Measurements from ENCODE around the gene PODXL. TPM values are rescaled to one million over a fixed set of nuclear protein-coding genes. Genes with fewer than 3 reads are reported as not detected.

PODXL gene
- total RNA-seq, 1 experiment from 2014 or later, result 37.5 TPM

DNA sequence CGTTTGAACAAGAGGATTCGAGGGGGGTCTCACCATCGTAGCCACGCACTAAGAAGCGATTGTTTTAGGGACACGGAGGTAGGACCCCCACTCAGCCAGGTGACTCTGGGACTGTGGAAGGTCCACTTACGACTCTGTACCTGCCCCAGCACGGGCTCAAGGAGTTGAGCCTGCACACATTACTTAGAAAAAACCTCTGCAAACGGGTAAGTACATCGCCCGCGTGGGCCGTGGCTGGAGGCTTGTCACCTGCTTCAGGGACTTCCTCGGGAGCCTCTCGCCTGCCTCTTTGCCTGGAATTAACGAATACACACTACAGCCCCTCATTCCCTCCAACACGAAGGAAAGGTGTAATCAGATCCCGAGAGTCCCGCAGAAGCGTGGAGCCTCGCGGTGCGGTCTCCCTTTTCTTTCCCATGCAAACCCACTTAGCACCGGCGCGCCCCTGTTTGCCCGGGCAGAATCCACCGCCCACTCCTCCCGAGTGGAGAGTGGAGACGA, 826 bp downstream of the PODXL start:
- Histone ChIP-seq H3K27ac (ENCODE audit: low read depth, low read length) (peak overlapping the region; percentile 60; the same call in 1 of the 2 replicates), H3K4me1 (ENCODE audit: control insufficient read depth in 1 of 2, insufficient read depth in 2 of 2, low read length in 2 of 2) (peaks cover 9 to 31% of the 10 kb centered on the region in 2 experiments; a peak in 3 of 4 replicates), H4K20me1 (ENCODE audit: insufficient read depth) (no peaks in the 10 kb centered on the region), H3K27me3 (ENCODE audit: insufficient read depth, low read length) (no peaks in the 10 kb centered on the region), H3K9me2 (ENCODE audit: insufficient read depth) (no peaks in the 10 kb centered on the region), H3K4me3 (replicated peaks in 1 of 2; ENCODE audit: low read depth in 1 of 2, low read length in 2 of 2) (peak overlapping the region; percentile 61 to 69), H3K79me2 (ENCODE audit: insufficient read depth, low read length) (peaks cover 15% of the 10 kb centered on the region; the same call in 1 of the 2 replicates), H3K36me3 (ENCODE audit: control insufficient read depth in 1 of 2, insufficient read depth in 2 of 2, low read length in 2 of 2) (no peaks in the 10 kb centered on the region), H3K4me2 (ENCODE audit: low read length) (peak overlapping the region; percentile 80), H3K9ac (ENCODE audit: low read length) (peak overlapping the region; percentile 68), H3K9me3 (ENCODE audit: control insufficient read depth in 1 of 2, insufficient read depth in 1 of 2, low read depth in 1 of 2, low read length in 2 of 2) (no peaks in the 10 kb centered on the region), H2AFZ (ENCODE audit: low read depth, low read length, poor library complexity, severe bottlenecking) (no peak overlapping the region)
- ATAC-seq (no peak), DNase-seq (ENCODE audit: low read depth, low spot score) (no peak)
- TF ChIP-seq SRF (IDR thresholded peaks at IDR 0.05; ENCODE audit: low read depth) (no peak), ZNF274 (IDR thresholded peaks at IDR 0.05; ENCODE audit: low read depth, low read length) (no peak), EZH2 (IDR thresholded peaks at IDR 0.05) (no peak), ZFX (IDR thresholded peaks at IDR 0.05) (no peak)
- TF ChIP-seq, protein P1, sequence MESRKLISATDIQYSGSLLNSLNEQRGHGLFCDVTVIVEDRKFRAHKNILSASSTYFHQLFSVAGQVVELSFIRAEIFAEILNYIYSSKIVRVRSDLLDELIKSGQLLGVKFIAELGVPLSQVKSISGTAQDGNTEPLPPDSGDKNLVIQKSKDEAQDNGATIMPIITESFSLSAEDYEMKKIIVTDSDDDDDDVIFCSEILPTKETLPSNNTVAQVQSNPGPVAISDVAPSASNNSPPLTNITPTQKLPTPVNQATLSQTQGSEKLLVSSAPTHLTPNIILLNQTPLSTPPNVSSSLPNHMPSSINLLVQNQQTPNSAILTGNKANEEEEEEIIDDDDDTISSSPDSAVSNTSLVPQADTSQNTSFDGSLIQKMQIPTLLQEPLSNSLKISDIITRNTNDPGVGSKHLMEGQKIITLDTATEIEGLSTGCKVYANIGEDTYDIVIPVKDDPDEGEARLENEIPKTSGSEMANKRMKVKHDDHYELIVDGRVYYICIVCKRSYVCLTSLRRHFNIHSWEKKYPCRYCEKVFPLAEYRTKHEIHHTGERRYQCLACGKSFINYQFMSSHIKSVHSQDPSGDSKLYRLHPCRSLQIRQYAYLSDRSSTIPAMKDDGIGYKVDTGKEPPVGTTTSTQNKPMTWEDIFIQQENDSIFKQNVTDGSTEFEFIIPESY (IDR thresholded peaks at IDR 0.05; ENCODE audit: extremely low read depth, insufficient replicate concordance, low read length), result no peak
- ChIA-PET POLR2A (no interaction called here), RAD21 (ENCODE audit: low non-redundant PET in 1 of 2, low total read pairs in 2 of 2, uncharacterized antibody in 2 of 2, unreplicated experiment in 2 of 2) (no interaction called here), CTCF (no interaction called here)
- intact Hi-C loops (cut with micrococcal nuclease), result no loop called here
- TSS peak; percentile 51 for BruUV-seq (replicated peaks)

DNA sequence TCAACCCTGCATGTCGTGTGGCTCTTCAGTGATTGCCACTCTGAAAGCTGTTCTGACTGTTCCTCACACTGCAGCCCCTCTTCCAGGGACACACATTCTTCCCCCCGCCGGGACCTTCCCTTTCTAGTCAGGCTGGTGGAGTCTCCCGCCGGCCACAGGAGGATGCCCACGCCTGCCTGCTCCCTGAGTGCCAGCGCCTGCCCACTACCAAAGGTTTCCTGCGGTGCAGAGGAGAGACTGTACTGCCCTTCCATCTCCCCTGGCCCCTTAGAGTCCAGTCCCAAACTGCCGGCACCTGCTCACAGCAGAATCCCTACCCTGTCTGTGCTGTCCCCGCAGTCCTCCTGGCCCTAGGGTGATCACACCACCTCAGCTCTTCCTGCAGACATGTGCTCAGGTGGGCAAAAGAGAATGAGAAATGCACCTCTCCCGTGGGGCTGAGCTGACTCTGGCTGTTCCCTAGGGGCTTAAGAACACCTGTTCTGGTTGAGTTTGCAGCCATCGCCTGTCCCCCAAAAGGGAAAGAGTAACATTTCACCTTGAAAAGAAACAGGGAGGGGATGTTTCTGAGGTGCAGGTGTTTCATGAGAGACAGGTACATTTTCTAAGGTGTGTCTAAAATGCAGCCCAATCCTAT, 1.4 kb downstream of the PODXL start:
- RAD21 ChIA-PET (ENCODE audit: low non-redundant PET in 1 of 2, low total read pairs in 2 of 2, uncharacterized antibody in 2 of 2, unreplicated experiment in 2 of 2), result no interaction called here
- Histone ChIP-seq H3K9me3 (ENCODE audit: control insufficient read depth in 1 of 2, insufficient read depth in 1 of 2, low read depth in 1 of 2, low read length in 2 of 2) (no peaks in the 10 kb centered on the region), H3K27me3 (ENCODE audit: insufficient read depth, low read length) (no peaks in the 10 kb centered on the region), H4K20me1 (ENCODE audit: insufficient read depth) (no peaks in the 10 kb centered on the region), H2AFZ (ENCODE audit: low read depth, low read length, poor library complexity, severe bottlenecking) (no peak overlapping the region), H3K9me2 (ENCODE audit: insufficient read depth) (no peaks in the 10 kb centered on the region), H3K36me3 (ENCODE audit: control insufficient read depth in 1 of 2, insufficient read depth in 2 of 2, low read length in 2 of 2) (no peaks in the 10 kb centered on the region), H3K79me2 (ENCODE audit: insufficient read depth, low read length) (peaks cover 15% of the 10 kb centered on the region; the same call in 1 of the 2 replicates), H3K4me1 (ENCODE audit: control insufficient read depth in 1 of 2, insufficient read depth in 2 of 2, low read length in 2 of 2) (peaks cover 9 to 31% of the 10 kb centered on the region in 2 experiments; a peak in 3 of 4 replicates), H3K9ac (ENCODE audit: low read length) (peak overlapping the region; percentile 68; the same call in 1 of the 2 replicates), H3K4me3 (replicated peaks in 1 of 2; ENCODE audit: low read depth in 1 of 2, low read length in 2 of 2) (peak overlapping the region; percentile 61 to 69), H3K27ac (ENCODE audit: low read depth, low read length) (no peak overlapping the region), H3K4me2 (ENCODE audit: low read length) (peak overlapping the region; percentile 80)
- intact Hi-C loops (cut with micrococcal nuclease), result no loop called here
- CTCF ChIA-PET, result interaction anchor here (1.6 kb wide), 1 partner anchor 9 kb away, joined by 5 read pairs; no protein-coding TSS in a partner anchor
- no TSS peak for BruUV-seq (replicated peaks)
- POLR2A ChIA-PET, result no interaction called here
- DNase-seq (ENCODE audit: low read depth, low spot score), result no peak
- ATAC-seq, result no peak
- TF ChIP-seq, protein P1 (IDR thresholded peaks at IDR 0.05; ENCODE audit: extremely low read depth, insufficient replicate concordance, low read length), result no peak
- TF ChIP-seq CTCF (IDR thresholded peaks at IDR 0.05 in 2 of 3, conservative IDR thresholded peaks at IDR 0.05 in 1 of 3; ENCODE audit: borderline replicate concordance in 1 of 3, insufficient read depth in 1 of 3, low read depth in 2 of 3, low read length in 2 of 3), result no peak
- TF ChIP-seq RAD21 (IDR thresholded peaks at IDR 0.05; ENCODE audit: low read depth), result no peak
- no peak for TF ChIP-seq SIN3A (IDR thresholded peaks at IDR 0.05; ENCODE audit: low read depth)
- TF ChIP-seq ZFX (IDR thresholded peaks at IDR 0.05), result no peak
- TF ChIP-seq FOSL1 (IDR thresholded peaks at IDR 0.05; ENCODE audit: low read depth), result no peak
- TF ChIP-seq TCF7L2 (IDR thresholded peaks at IDR 0.05; ENCODE audit: borderline replicate concordance, extremely low read depth, insufficient read depth, insufficient read length), result no peak
- TF ChIP-seq POLR2AphosphoS5 (IDR thresholded peaks at IDR 0.05; ENCODE audit: low read depth, low read length), result no peak
- no peak for TF ChIP-seq CEBPB (IDR thresholded peaks at IDR 0.05; ENCODE audit: low read depth)
- TF ChIP-seq POLR2A (IDR thresholded peaks at IDR 0.05; ENCODE audit: borderline replicate concordance, extremely low read depth, insufficient read depth, insufficient read length), result no peak

Data from HCT116 (cell line).